Activated CD8-positive, alpha-beta T cell treated with anti-CD3 and anti-CD28 coated beads for 36 hours (primary cell): ENCODE data around the gene HOGA1. TPM values are rescaled to one million over a fixed set of nuclear protein-coding genes. Genes with fewer than 3 reads are reported as not detected.
"Not testable (repeated sequence)": the region's sequence is repeated elsewhere in the genome, so short reads cannot be mapped to it uniquely, and the experiment has no call there.

Source experiments
- ATAC-seq: fragments of 200-7000 bp; cut with Tn5 transposase; one replicate; pipeline ENCODE4 v1.10.0; 2021; ENCODE audit warnings: mild to moderate bottlenecking, moderate library complexity
- CTCF ChIA-PET: fragments of 350-600 bp; sonication (Branson Sonifier 250); formaldehyde crosslinking; loops from one replicate; lab custom pipeline; 2021; ENCODE audit warnings: antibody characterized with exemption; lab: Charles Lee
- POLR2A ChIA-PET: fragments of 350-600 bp; sonication (Branson Sonifier 250); formaldehyde crosslinking; loops from one replicate; lab custom pipeline; 2021; ENCODE audit warnings: antibody characterized with exemption; lab: Charles Lee
- DNase-seq: peaks from one replicate; pipeline ENCODE4 v3.0.0-alpha.2; 2020
- H3K27ac Mint-ChIP-seq: one replicate; pipeline ENCODE4 v1.8.0; 2021; ENCODE audit warnings: mild to moderate bottlenecking, mixed read lengths
- H3K27me3 Mint-ChIP-seq: one replicate; pipeline ENCODE4 v1.8.0; 2021; ENCODE audit warnings: mixed read lengths
- H3K36me3 Mint-ChIP-seq: one replicate; pipeline ENCODE4 v1.8.0; 2021; ENCODE audit warnings: low read depth, mixed read lengths
- H3K4me1 Mint-ChIP-seq: one replicate; pipeline ENCODE4 v1.8.0; 2021; ENCODE audit warnings: low read depth, mixed read lengths
- H3K4me3 Mint-ChIP-seq: one replicate; pipeline ENCODE4 v1.8.0; 2021; ENCODE audit warnings: mild to moderate bottlenecking, moderate library complexity, mixed read lengths
- H3K9me3 Mint-ChIP-seq: one replicate; pipeline ENCODE4 v1.8.0; 2021; ENCODE audit warnings: mixed read lengths
- intact Hi-C: fragments of 100-400 bp; cut with micrococcal nuclease; formaldehyde crosslinking; loops from one replicate; pipeline ENCODE4 v1.10.0; 2022
- total RNA-seq, 2 experiments: library from RNA; stranded (reverse); gene quantifications; one replicate each; pipeline ENCODE4 v1.2.3, GENCODE V29; 2021
- TF ChIP-seq, protein P1 (sequence below): fragments of 200-600 bp; IDR thresholded peaks from one replicate; pipeline ENCODE4 v1.8.0; 2022; ENCODE audit warnings: antibody characterized with exemption, mild to moderate bottlenecking

Gene HOGA1
- total RNA-seq, 2 experiments from 2014 or later: not detected

GRCh38 chr10:97631098-97631497 is 46.9 kb downstream of the HOGA1 start:
- H3K36me3 Mint-ChIP-seq: no peaks in the 10 kb centered on the region
- intact Hi-C loops: no loop called here
- peaks cover 14% of the 10 kb centered on the region for H3K4me1 Mint-ChIP-seq
- no peak for ATAC-seq
- no peak for DNase-seq
- H3K27ac Mint-ChIP-seq: no peak overlapping the region
- CTCF ChIA-PET: no interaction called here
- TF ChIP-seq, protein P1, sequence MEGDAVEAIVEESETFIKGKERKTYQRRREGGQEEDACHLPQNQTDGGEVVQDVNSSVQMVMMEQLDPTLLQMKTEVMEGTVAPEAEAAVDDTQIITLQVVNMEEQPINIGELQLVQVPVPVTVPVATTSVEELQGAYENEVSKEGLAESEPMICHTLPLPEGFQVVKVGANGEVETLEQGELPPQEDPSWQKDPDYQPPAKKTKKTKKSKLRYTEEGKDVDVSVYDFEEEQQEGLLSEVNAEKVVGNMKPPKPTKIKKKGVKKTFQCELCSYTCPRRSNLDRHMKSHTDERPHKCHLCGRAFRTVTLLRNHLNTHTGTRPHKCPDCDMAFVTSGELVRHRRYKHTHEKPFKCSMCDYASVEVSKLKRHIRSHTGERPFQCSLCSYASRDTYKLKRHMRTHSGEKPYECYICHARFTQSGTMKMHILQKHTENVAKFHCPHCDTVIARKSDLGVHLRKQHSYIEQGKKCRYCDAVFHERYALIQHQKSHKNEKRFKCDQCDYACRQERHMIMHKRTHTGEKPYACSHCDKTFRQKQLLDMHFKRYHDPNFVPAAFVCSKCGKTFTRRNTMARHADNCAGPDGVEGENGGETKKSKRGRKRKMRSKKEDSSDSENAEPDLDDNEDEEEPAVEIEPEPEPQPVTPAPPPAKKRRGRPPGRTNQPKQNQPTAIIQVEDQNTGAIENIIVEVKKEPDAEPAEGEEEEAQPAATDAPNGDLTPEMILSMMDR: no peak
- H3K4me3 Mint-ChIP-seq: no peak overlapping the region
- POLR2A ChIA-PET: no interaction called here
- H3K9me3 Mint-ChIP-seq: no peaks in the 10 kb centered on the region
- H3K27me3 Mint-ChIP-seq: no peaks in the 10 kb centered on the region

DNA sequence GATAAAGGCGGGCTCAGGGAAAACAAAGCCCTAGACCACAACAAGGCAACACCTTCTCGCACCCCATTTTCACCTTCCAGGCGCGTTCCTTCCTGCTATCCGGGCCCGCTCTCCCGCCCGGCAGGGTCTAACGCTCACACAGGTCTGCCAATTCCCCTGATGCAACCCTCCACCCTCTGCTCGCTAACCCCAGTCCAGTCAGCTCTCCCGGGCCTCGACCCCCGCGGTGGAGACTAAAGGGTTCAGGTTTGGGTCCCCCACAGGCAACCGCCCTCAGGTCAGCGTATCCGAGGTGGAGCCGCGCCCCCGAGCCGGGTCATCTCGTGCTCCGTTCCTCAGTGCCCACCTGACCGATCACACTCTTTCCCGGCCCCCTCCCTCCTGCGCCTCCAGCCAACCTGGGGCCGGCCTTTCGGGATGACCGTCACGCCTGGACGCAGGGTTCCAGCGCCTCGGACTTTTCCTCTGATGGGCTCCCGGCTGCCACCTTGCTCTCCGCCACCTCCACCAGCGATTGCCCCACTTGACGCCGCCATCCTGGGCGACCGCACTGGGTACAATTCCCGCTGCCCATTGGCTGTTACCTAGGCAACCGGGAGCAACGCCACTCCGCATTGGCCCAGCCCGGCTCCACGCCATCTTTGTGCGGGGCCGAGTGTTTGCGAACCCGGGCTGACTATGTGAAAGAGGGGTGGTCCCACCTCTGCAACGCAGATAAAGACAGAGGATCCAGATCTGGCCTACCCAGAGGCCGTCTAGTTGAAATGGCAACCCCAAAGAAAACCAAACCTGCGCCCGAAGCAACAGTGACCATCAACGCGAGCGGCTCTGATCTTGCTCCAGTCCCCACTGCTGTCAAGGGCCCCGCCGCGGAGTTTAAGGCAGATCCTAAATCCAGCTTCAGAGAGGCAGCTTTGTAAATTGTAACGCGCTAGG is 49.0 kb downstream of the HOGA1 start, which contains the start of gene MORN4:
MORN4 (minus strand) TSS at position 552 of the 936 bp plus-strand sequence. CDS start 13,847 bp downstream, outside the sequence.
- ATAC-seq: peak; percentile 98
- ChIA-PET POLR2A (no interaction called here), CTCF (interaction anchor here (0.9 to 1.2 kb wide), 2 partner anchors 9 to 12 kb away, joined by 3 read pairs; no protein-coding TSS in a partner anchor)
- peak; percentile 93 for DNase-seq
- TF ChIP-seq, protein P1: no peak
- intact Hi-C loops: no loop called here
- Mint-ChIP-seq H3K27me3 (no peaks in the 10 kb centered on the region), H3K4me1 (peaks cover 14% of the 10 kb centered on the region), H3K9me3 (no peaks in the 10 kb centered on the region), H3K4me3 (peak within 1 kb of the TSS; percentile 93), H3K36me3 (no peaks in the 10 kb centered on the region), H3K27ac (peak within 1 kb of the TSS; percentile 84)

DNA sequence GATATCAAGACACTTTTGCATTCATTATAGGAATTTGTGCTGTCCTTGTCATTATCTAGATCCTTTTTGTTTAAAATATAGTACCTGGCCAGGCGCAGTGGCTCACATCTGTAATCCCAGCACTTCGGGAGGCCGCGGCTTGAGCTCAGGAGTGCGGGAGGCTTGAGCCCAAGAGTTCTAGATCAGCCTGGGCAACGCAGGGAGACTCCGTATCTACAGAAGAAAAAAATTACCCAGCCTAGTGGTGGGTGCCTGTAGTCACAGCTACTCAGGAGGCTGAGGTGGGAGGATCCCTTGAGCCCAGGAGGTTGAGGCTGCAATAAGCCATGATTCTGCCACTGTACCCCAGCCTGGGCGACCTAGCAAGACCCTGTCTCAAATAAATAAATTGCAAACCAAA is 49.7 kb downstream of the HOGA1 start:
- H3K36me3 Mint-ChIP-seq: no peaks in the 10 kb centered on the region
- intact Hi-C loops: no loop called here
- H3K27ac Mint-ChIP-seq: no peak overlapping the region
- ChIA-PET POLR2A (no interaction called here), CTCF (interaction anchor here (0.9 to 1.2 kb wide), 2 partner anchors 9 to 11 kb away, joined by 3 read pairs; no protein-coding TSS in a partner anchor)
- ATAC-seq (peak; percentile 47), DNase-seq (peak; percentile 39)
- no peaks in the 10 kb centered on the region for H3K9me3 Mint-ChIP-seq
- peaks cover 14% of the 10 kb centered on the region for H3K4me1 Mint-ChIP-seq
- TF ChIP-seq, protein P1: peak; percentile 62
- no peaks in the 10 kb centered on the region for H3K27me3 Mint-ChIP-seq
- peak overlapping the region; percentile 93 for H3K4me3 Mint-ChIP-seq

DNA sequence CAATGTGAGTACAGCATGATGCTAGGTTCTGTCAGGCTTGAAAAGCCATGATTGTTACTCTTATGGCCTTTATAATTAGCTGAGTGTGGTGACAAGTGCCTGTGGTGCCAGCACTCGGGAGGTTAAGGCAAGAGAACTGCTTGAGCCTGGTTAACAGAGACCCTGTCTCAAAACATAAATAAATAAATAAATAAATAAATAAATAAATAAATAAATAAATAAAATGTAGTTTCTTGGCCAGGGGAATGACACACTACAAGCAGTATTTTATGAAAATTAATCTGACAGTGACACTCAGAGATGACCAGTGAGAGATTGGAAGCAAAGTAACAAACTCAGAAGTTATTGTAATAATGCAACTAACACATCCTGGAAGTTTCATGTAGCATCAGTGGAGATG is 51.4 kb downstream of the HOGA1 start:
- Mint-ChIP-seq H3K27me3 (no peaks in the 10 kb centered on the region), H3K36me3 (no peaks in the 10 kb centered on the region), H3K27ac (no peak overlapping the region), H3K9me3 (no peaks in the 10 kb centered on the region), H3K4me3 (no peak overlapping the region), H3K4me1 (peaks cover 17% of the 10 kb centered on the region)
- DNase-seq (no peak), ATAC-seq (no peak)
- ChIA-PET CTCF (no interaction called here), POLR2A (no interaction called here)
- intact Hi-C loops: no loop called here
- TF ChIP-seq, protein P1: no peak

DNA sequence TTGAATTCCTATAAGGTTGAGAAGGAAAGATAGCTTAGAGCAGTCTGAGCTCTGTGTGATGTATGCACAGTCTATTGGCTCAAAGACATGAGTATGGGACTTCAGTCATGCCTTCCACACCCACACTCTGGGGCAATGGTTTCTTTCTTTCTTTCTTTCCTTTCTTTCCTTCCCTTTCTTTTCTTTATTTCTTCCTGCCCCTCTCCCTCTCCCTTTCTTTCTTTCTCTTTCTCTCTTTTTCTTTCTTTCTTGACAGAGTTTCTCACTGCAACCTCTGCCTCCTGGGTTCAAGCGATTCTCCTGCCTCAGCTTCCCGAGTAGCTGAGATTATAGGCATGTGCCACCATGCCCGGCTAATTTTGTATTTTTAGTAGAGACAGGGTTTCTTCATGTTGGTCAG is 54.9 kb downstream of the HOGA1 start:
- H3K4me3 Mint-ChIP-seq, H3K36me3 Mint-ChIP-seq, H3K27me3 Mint-ChIP-seq, intact Hi-C loops, CTCF ChIA-PET, H3K9me3 Mint-ChIP-seq, DNase-seq, ATAC-seq: not testable (repeated sequence)
- peak overlapping the region; percentile 34 for H3K27ac Mint-ChIP-seq
- H3K4me1 Mint-ChIP-seq: peaks cover 22% of the 10 kb centered on the region
- POLR2A ChIA-PET: interaction anchor here (0.7 kb wide), 1 partner anchor 373 kb away, joined by 3 read pairs; no protein-coding TSS in a partner anchor
